ENCODE results near the gene AKR1C8. TPM values are rescaled to one million over a fixed set of nuclear protein-coding genes. Genes with fewer than 3 reads are reported as not detected.
A peak's percentile ranks its signal among the peaks of the same experiment; 100 is the strongest.
"Not testable (repeated sequence)": the region's sequence is repeated elsewhere in the genome, so short reads cannot be mapped to it uniquely, and the experiment has no call there.

AKR1C8 gene
- total and polyA plus RNA-seq, 2 donors (not counting 3 experiments of a cell fraction or from before 2014, with no cell fraction given): not detected

DNA sequence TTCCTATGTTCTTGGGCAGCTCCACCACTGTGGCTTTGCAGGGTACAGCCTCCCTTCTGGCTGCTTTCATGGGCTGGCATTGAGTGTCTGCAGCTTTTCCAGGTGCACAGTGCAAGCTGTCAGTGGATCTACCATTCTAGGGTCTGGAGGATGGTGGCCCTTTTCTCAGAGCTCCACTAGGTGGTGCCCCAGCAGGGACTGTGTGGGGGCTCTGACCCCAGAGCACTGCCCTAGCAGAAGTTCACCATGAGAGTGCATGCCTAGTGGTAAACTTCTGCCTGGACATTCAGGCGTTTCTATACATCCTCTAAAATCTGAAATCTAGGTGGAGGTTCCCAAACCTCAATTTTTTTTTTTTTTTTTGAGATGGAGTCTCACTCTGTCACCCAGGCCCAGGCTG is 25.3 kb upstream of the AKR1C8 start:
- FAIRE-seq; H2AFZ ChIP-seq (ENCODE audit: low read depth, low read length); H3K79me2 ChIP-seq (ENCODE audit: control insufficient read depth, insufficient read depth, low read length); BruUV-seq (replicated peaks); H3K27ac ChIP-seq (ENCODE audit: insufficient read depth, low read depth, low read length); H3K9me1 ChIP-seq (replicated peaks; ENCODE audit: control insufficient read depth, extremely low read depth, insufficient read depth, low read length); H3K4me3 ChIP-seq (replicated peaks in 1 of 3; ENCODE audit: insufficient read depth in 1 of 3, low read depth in 1 of 3, low read length in 3 of 3); intact Hi-C loops (cut with micrococcal nuclease); DNase-seq (ENCODE audit: low read depth, low spot score); H3K4me1 ChIP-seq (ENCODE audit: control insufficient read depth, extremely low read depth, insufficient read depth, low read length); POLR2A ChIA-PET; dilution Hi-C loops (cut with MboI; ENCODE audit: extremely low pct_ligation_motif_present, low sequenced_read_pairs); H3K9me3 ChIP-seq (replicated peaks; ENCODE audit: control insufficient read depth, insufficient read depth, low read length); H3K4me2 ChIP-seq (ENCODE audit: insufficient read depth, low read length); H3K9ac ChIP-seq (replicated peaks; ENCODE audit: extremely low read depth, insufficient read depth, low read length); H4K20me1 ChIP-seq (replicated peaks; ENCODE audit: control insufficient read depth, extremely low read depth, insufficient read depth, low read length); H3K27me3 ChIP-seq (ENCODE audit: control insufficient read depth in 2 of 2, insufficient read depth in 2 of 2, low read length in 2 of 2); H3K36me3 ChIP-seq (ENCODE audit: control insufficient read depth in 2 of 2, extremely low read depth in 1 of 2, insufficient read depth in 2 of 2, low read length in 2 of 2): not testable (repeated sequence)
- CTCF ChIA-PET: interaction anchor here (1.0 kb wide), 1 partner anchor 224 kb away, joined by 3 read pairs; no protein-coding TSS in a partner anchor
- TF ChIP-seq CTCF (IDR thresholded peaks at IDR 0.05; ENCODE audit: extremely low read depth in 1 of 2, insufficient read depth in 1 of 2, low read depth in 1 of 2, low read length in 2 of 2): peak in 1 of 2 donors; percentile 15

DNA sequence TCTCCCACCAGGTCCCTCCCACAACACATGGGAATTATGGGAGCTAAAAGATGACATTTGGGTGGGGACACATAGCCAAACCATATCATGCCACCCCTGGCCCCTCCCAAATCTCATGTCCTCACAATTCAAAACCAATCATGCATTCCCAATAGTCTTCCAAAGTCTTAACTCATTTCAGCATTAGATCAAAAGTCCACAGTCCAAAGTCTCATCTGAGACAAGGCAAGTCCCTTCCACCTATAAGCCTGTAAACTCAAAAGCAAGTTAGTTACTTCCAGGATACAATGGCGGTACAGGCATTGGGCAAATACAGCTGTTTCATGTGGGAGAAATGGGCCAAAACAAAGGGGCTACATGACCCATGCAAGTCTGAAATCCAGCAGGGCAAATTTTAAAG is 24.8 kb upstream of the AKR1C8 start:
- FAIRE-seq; H3K9me1 ChIP-seq (replicated peaks; ENCODE audit: control insufficient read depth, extremely low read depth, insufficient read depth, low read length); H3K36me3 ChIP-seq (ENCODE audit: control insufficient read depth in 2 of 2, extremely low read depth in 1 of 2, insufficient read depth in 2 of 2, low read length in 2 of 2); DNase-seq (ENCODE audit: low read depth, low spot score); H3K9ac ChIP-seq (replicated peaks; ENCODE audit: extremely low read depth, insufficient read depth, low read length); intact Hi-C loops (cut with micrococcal nuclease); H3K27me3 ChIP-seq (ENCODE audit: control insufficient read depth in 2 of 2, insufficient read depth in 2 of 2, low read length in 2 of 2); POLR2A ChIA-PET; H2AFZ ChIP-seq (ENCODE audit: low read depth, low read length); H3K9me3 ChIP-seq (replicated peaks; ENCODE audit: control insufficient read depth, insufficient read depth, low read length); dilution Hi-C loops (cut with MboI; ENCODE audit: extremely low pct_ligation_motif_present, low sequenced_read_pairs); BruUV-seq (replicated peaks); H3K4me3 ChIP-seq (replicated peaks in 1 of 3; ENCODE audit: insufficient read depth in 1 of 3, low read depth in 1 of 3, low read length in 3 of 3); H3K27ac ChIP-seq (ENCODE audit: insufficient read depth, low read depth, low read length); H4K20me1 ChIP-seq (replicated peaks; ENCODE audit: control insufficient read depth, extremely low read depth, insufficient read depth, low read length); H3K4me1 ChIP-seq (ENCODE audit: control insufficient read depth, extremely low read depth, insufficient read depth, low read length); H3K79me2 ChIP-seq (ENCODE audit: control insufficient read depth, insufficient read depth, low read length); H3K4me2 ChIP-seq (ENCODE audit: insufficient read depth, low read length): not testable (repeated sequence)
- CTCF ChIA-PET: interaction anchor here (1.0 kb wide), 1 partner anchor 224 kb away, joined by 3 read pairs; no protein-coding TSS in a partner anchor
